Tongue (tissue), 3 donors: ENCODE measurements around the gene TTC1. TPM values are rescaled to one million over a fixed set of nuclear protein-coding genes. Genes with fewer than 3 reads are reported as not detected.

Experiments used
- DNase-seq: peaks from one replicate; pipeline ENCODE4 v3.0.0-alpha.2; 2015
- small RNA-seq: library from RNA; depleted of rRNA; stranded (forward); fragments of <200 nt; gene quantifications from one replicate; pipeline ENCODE3, GENCODE V24; 2014; ENCODE audit warnings: low replicate concordance
- total RNA-seq: library from RNA; depleted of rRNA; stranded (reverse); fragments of >200 nt; gene quantifications from one replicate; pipeline ENCODE4 v1.2.3, GENCODE V29; 2014

The TTC1 gene
- total RNA-seq, 1 donor from 2014 or later: 42.2 TPM

DNA sequence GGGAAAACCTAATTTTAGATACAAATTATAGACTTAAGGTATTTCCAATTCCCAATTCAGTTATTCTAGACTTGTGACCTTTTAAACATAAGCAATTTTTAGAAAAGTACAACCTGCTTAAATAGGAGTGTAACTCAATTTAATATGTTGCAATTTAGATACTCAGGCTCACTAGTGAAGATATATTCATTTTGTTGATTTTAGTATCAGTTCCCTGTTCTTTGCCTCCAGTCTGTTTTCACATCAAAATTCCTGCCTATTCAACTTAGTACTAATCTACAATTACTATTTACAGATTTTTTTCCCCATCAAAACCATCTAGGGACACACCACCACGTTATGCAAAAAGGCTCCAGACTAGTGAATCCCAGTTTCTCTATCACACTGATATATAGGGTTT is 79.9 kb downstream of the TTC1 start:
- DNase-seq: no peak

DNA sequence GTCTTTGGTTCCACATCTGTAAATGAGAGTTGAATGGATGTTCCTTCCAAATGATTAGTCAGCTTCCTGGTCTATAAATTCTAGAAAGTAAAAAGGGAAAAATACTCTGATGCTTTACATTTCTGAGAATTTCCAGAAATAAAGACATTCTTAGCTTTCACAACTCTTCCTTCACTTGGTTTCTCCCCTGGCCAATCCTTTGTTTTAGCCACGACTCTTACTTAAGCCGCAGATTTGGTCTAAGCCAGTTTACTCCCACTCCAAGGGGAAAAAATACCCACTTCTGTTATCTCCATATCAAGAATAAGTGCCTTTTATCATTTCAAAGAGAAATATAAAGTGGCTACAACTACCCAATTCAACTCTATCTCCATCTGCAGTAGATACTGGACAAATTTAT is 80.6 kb downstream of the TTC1 start:
- no peak for DNase-seq

DNA sequence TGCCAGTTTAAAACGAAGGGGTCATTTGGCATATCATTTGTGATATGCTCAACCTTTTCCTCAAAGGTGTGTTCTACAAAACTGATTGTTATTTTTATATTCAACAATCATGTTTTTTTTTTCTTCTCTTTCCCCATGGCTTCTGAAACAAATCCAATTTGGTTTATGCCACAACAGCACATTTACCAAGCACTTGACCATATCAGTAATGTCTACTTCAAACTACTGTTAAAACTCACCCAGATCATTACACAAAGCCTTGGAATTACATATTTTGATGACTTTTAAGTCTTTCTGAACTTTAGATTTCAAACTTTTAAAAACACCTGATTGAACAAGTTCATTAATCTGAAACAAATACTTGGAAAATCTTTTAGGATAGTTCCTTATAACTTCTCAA is 81.1 kb downstream of the TTC1 start:
- DNase-seq: no peak

DNA sequence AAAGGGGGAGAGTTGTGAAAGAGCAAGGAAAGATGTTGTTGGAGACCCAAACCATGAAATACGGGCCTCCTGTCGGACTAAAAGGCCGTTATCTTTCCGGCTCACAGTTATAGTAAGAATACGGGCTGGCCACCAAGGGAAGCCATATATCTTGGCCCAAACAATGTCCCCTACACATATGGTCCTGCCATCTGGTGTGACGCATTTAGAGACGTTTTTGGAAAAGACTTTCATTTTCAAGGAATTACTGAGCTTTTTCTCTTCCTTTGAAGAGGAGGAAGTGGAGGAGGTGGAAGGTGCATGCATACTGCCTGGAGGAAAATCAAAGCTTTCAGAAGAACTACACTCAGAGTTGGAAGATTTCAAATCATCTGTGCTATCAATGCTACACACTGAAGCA is 83.6 kb downstream of the TTC1 start:
- DNase-seq: no peak

DNA sequence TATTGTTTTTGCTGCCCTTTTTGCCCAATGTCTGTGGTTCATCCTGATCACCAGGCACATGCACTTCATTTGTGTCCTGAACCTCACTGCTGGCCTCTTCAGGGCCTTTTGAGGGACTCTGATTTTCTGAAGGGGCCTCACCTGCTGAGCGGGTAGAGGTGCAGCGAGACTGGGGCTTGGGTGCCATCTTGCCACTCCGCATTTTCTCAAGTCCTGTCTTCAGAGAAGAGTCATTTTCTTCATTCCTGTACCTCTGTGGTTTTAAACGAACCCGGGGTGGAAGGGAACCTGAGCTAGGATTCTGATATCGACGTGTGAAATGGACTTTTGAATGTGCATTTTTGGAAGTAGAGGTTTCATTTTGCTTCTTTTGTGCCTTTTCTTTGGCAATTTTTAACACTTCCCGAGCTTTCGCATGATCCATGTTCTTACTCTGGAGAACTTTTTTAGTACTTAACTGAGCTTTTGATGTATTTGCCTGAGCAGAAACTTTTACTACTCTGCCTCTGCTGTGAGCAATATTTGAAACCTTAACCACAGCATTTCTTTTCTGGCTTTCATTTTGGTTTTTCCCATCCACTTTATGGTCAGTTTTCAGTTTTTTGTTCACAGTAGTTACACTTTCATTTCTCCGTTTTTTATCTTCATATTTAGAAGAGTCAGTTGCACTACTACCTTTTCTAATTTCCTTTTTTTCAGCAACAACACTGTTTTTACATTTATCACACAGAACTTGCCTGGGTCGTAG is 84.2 kb downstream of the TTC1 start:
- no peak for DNase-seq

DNA sequence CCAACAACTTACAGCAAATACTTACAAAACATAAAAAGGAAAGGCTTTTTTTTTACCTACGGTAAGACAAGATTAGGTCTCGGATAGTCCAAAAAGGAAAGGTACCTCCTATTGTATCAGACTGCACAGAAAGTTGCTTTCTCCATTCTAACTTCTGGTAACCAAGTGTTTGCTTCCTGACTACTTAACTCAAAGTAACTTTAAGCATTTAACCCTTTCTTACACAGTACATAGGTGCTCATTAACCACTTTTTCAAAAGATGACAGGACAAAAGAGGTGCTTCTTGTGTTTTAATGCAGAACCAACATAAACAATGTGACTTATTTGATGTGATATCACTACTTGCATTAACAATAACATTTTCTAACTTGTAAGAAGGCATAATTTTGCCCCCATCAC is 87.2 kb downstream of the TTC1 start:
- no peak for DNase-seq

DNA sequence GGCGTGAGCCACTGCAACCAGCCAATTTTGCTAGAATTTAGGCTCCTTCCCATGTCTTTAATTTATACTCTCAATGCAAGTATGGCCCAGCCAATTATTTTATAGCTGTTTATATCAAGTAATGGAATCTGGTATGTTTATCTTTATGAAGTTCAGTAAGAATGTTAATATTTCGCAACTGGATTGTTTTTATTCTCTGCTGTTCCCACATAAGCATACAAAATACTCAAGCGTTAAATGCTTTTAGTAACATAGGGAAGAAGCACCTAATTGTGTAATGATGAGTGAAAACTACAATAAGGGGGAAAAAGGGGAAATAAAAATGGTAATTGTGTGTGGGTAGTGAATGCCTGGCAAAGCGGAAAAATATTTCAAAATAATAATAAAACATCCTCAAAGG is 89.1 kb downstream of the TTC1 start:
- DNase-seq: no peak

DNA sequence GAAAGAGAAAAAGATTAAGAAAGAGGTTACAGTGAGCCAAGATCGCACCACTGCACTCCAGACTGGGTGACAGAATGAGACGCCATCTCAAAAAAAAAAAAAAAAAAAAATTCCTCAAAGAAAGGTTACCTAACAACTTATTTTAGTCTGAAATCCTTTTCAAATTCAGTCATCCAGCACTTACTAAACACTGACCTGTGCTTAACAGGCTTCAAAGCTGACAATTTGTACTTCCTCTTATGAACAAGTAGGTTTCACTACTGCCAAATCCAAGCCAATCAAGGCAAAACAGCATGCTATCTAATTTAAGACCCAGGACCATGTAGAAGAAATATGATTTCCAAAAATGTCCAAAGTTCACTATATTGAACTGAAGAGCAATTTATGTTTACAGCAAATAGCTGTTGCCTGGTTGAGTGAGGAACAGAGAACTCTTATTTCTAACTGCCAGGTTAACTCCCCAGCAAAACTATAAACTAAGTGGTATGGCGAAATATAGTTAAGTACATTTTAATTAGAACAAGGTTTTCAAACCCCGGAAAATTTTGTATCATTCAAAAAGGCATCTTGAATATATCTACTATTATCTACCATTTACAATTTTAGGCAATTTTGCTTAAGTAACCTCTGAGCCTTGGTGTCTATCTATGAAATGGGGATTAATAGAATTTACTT is 96.9 kb downstream of the TTC1 start:
- DNase-seq: no peak

DNA sequence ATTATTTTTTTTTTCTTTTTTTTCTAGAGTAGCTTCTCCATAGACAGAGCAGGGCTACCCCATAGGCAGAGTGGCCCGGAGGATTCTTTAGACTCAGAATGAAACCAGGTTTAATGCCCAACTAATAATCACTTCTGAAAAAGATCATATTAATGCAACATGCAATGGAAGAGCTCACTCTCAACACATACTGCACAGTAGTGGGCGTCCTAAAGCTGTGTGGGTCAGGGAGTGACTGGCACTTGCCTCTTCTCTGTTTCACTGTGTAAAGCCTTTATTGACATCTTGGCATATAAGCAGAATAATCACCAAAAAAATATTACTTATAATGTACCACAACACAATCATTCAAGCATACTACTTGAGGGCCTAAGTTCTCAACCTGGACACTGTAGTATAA is 99.2 kb downstream of the TTC1 start:
- DNase-seq: no peak

Small RNA genes lying within 50 kb of the gene (small RNA-seq; reads per million reads assigned to genes)
- gene RF00019: not detected

Other genes starting within 250 kb of the TTC1 start
- gene ADRA1B, start 92.7 kb upstream of the TTC1 start, total RNA-seq: 0.51 TPM
- gene PWWP2A, start 110.3 kb downstream of the TTC1 start, total RNA-seq: 25.6 TPM
- gene FABP6, start 220.4 kb downstream of the TTC1 start, total RNA-seq: not detected